OCI-LY1 (cell line): ENCODE results near the gene RRM2.

Experiments used
- EZH2 ChIP-seq: fragments of 200-600 bp; sonication (generic), shearing (Covaris generic); IDR thresholded peaks from 2 replicates; pipeline ENCODE4 v1.8.0; 2017; ENCODE audit warnings: borderline replicate concordance, mixed run types, mild to moderate bottlenecking, antibody characterized with exemption, low read length, moderate library complexity, mixed read lengths
- TF ChIP-seq, protein P1 (sequence below): fragments of 200-600 bp; sonication (generic), shearing (Covaris generic); IDR thresholded peaks from 2 replicates; pipeline ENCODE4 v1.5.1; 2017; ENCODE audit warnings: mild to moderate bottlenecking, antibody characterized with exemption, low read length, moderate library complexity, mixed read lengths

- TF ChIP-seq, protein P1, sequence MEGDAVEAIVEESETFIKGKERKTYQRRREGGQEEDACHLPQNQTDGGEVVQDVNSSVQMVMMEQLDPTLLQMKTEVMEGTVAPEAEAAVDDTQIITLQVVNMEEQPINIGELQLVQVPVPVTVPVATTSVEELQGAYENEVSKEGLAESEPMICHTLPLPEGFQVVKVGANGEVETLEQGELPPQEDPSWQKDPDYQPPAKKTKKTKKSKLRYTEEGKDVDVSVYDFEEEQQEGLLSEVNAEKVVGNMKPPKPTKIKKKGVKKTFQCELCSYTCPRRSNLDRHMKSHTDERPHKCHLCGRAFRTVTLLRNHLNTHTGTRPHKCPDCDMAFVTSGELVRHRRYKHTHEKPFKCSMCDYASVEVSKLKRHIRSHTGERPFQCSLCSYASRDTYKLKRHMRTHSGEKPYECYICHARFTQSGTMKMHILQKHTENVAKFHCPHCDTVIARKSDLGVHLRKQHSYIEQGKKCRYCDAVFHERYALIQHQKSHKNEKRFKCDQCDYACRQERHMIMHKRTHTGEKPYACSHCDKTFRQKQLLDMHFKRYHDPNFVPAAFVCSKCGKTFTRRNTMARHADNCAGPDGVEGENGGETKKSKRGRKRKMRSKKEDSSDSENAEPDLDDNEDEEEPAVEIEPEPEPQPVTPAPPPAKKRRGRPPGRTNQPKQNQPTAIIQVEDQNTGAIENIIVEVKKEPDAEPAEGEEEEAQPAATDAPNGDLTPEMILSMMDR: no peak
- TF ChIP-seq EZH2: no peak
These were observed 39.5 kb upstream of the RRM2 start for GRCh38 chr2:10083046-10083445.
